Endothelial cell of umbilical vein (primary cell): Measurements from ENCODE around the gene RPTN.

Source experiments
- POLR2A ChIP-seq: IDR thresholded peaks from 2 replicates; pipeline ENCODE4 v1.6.1; 2012; ENCODE audit warnings: low read depth, mild to moderate bottlenecking, control low read depth, low read length
- TF ChIP-seq, protein P1 (sequence below), 2 donors: IDR thresholded peaks; 1 replicate in 1 of 2; 2 replicates in 1 of 2; pipeline ENCODE4 v1.5.1; 2011; ENCODE audit warnings: low read length in 2 of 2, mild to moderate bottlenecking in 2 of 2, moderate library complexity in 2 of 2, control low read depth in 1 of 2, inconsistent platforms in 1 of 2, low read depth in 1 of 2; ENCODE audit not compliant: insufficient read depth in 1 of 2; ENCODE audit errors: extremely low read depth in 1 of 2

DNA sequence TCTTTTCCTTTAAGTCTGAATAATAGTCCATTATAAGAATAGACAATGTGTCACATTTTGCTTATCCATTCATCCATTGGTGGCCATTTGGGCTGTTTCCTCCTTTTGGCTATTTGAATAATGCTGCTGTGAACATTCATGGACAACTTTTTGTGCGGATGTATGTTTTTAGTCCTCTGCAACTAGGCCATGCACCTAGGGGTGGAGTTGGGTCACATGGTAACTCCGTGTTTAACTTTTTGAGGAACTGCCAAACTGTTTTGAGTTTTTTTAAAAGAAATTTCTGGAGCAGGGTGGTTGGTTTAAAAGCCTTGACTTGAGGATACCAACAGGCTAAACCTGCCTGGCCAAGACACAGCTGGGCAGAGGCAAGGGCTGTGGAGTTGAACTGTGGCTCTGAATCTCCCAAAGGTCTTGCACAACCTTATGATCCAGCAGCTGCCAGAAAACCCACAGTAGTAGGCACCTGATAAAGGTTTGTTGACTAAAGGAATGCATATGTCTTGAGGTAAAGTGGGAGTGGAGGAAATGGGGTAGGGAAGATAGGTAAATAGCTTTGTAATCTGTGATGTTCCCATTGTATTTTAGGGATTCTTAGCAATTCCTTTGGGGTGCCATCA lies 5.6 kb upstream of the RPTN start:
- TF ChIP-seq, protein P1, sequence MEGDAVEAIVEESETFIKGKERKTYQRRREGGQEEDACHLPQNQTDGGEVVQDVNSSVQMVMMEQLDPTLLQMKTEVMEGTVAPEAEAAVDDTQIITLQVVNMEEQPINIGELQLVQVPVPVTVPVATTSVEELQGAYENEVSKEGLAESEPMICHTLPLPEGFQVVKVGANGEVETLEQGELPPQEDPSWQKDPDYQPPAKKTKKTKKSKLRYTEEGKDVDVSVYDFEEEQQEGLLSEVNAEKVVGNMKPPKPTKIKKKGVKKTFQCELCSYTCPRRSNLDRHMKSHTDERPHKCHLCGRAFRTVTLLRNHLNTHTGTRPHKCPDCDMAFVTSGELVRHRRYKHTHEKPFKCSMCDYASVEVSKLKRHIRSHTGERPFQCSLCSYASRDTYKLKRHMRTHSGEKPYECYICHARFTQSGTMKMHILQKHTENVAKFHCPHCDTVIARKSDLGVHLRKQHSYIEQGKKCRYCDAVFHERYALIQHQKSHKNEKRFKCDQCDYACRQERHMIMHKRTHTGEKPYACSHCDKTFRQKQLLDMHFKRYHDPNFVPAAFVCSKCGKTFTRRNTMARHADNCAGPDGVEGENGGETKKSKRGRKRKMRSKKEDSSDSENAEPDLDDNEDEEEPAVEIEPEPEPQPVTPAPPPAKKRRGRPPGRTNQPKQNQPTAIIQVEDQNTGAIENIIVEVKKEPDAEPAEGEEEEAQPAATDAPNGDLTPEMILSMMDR (IDR thresholded peaks at IDR 0.05; ENCODE audit: extremely low read depth in 1 of 2, insufficient read depth in 1 of 2, low read depth in 1 of 2, low read length in 2 of 2), result no peak
- TF ChIP-seq POLR2A, result no peak
